NCI-H1048 (cell line): ENCODE measurements around the gene FKBP1A.
A peak's percentile ranks its signal among the peaks of the same experiment; 100 is the strongest.

Experiments
- DNase-seq: peaks from one replicate; lab custom pipeline; 2025; lab: John Stamatoyannopoulos, UW

Gene FKBP1A

DNA sequence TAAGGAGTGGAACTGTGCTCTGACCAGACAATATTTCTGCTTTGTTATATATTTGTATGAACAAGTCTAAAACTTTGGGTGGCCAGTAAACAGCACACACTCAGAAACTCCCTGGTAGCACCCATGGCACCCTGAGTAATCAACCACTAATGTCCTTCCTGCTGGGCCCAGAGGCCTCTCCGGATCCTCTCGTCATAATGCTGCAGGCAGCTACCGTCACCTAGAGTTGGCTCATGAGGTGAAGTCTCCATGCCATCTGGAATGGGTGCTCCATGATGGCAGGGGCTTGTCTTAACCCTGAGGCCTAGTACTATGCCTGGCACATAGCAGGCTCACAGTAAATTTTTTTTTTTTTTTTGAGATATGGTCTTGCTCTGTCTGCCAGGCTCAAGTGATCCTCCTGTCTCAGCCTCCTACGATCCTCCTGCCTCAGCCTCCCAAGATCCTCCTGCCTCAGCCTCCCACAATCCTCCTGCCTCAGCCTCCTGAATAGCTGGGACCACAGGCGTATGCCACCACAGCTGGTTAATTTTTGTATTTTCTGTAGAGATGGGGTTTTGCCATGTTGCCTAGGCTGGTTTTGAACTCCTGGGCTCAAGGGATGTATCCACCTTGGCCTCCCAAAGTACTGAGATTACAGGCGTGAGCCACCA, 60.9 kb downstream of the FKBP1A start:
- no peak for DNase-seq

GRCh38 chr20:1331101-1331500, 61.8 kb downstream of the FKBP1A start:
- no peak for DNase-seq

DNA sequence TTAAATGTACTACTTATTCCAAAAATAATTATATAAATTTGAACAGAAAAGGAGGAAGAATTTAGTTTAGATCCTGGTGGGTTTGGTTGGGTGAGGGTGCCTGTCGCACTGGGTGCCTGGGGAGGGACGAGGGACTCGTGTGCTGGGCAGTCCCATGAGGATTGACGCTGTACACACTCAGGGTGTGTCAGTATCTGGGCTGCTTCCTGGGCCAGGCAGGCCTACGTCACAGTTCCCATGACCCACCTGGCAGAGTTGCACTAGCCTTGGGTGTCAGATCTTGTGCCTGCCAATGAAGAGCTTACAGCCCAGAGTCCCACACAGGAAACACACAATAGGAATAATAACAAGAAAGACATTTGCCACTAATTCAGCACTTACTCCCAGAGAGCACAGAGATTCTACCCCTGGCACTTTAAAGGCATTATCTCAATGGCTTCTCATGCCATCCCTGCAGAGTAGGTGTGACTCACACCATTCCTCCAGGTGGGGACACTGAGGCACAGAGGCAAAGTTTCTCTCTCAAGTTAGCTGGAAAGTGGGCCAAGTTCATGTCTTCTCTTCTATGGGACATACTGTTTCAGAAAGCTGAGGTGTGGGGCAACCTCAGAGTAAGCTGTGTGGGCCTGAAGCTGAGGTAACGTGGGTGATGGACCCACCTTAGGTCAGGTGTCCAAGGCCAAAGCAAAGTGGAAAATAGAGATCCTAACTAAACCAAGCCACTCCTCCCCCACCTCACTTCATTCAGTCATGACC, 62.6 kb downstream of the FKBP1A start:
- DNase-seq, result no peak

- DNase-seq, result no peak
Observed at GRCh38 chr20:1328680-1329330, 64.0 kb downstream of the FKBP1A start, which contains the start of gene SDCBP2. TSS of gene SDCBP2 (minus strand) at chr20:1329139. CDS start at chr20:1320416, 8,723 bp downstream.

GRCh38 chr20:1327827-1328679, 64.8 kb downstream of the FKBP1A start:
- no peak for DNase-seq

DNA sequence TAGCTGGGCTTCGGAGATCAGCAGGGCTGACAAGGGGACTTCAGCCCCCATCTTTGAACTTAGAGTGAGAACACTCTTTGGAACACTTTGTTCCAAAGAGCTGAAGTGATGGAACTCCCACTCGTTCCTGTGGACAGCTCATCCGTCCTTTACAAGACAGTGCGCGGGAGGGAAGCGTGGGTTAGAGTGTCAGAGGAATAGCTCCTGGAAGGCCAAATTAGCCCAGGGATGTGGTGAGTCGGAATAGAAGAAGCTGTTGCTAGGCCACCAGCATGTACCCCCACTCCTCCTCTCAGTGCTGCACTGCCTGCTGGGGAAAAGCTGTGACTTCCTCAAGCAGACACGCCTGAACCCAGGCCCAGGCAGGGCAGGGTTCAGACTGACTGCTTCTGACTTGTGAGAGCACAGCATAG, 65.6 kb downstream of the FKBP1A start:
- DNase-seq, result no peak

- no peak for DNase-seq
Observed at GRCh38 chr20:1326031-1326930, 66.6 kb downstream of the FKBP1A start.

- DNase-seq, result peak; percentile 84
Observed at GRCh38 chr20:1325173-1326030, 67.5 kb downstream of the FKBP1A start.

DNA sequence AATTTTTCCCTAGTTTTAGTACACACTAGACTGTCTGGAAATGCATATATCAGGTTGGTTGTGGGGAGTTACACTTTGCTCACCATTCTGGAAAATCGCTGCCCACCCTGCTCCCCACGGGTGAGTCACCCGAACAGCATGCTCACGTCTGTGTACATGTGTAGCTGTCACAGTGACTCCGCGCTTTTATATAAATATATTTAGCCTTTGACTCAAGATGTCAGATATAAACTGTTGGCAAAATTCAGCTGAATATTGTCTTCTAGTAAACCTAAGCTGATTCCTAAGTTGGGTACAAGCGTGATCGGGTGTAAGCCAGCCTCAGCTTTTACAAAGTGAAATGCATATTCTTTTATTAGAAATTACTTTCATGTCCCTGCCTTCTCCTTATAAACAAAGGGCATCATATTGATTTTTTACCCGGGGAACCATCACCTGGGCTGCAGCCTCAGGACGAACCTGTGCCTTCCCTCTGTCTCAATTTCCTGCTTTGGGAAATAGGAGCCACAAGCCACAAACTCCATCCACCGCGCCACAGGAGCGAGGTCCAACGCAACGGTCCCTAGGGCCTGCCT, 68.2 kb downstream of the FKBP1A start:
- DNase-seq, result no peak

DNA sequence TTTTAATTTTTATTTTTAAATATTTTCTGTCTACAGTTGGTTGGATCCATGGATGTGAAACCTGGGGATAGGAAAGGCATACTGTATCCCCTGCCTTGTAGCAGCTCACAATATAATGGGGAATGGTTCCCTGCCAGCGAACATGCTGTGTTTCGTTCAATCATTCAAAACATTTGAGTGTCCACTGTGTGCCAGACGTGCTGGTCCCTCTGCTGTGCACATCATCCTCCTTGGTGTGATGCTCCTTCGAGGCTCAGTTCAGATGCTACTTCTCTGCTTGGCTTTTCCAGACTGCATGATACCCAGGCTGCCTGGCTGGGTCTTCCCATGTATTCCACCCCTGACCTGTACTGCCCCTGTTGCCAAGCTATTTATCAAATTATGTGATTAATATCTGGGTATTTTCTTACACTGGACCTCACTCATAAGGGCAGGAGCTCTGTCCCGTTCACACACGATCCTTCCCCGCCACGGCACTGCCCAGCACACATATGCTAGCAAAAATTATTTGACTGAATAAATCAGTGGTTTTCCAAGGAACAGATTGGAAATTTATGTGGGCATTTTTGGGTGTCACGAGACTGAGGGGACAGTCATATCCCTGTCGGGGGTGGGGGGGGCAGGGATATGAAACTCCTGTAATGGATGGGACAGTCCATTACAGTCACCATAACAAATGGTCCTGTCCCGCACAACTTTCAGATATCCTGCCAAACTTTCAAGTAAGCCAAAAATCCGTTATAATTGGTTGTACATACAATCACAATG, 68.8 kb downstream of the FKBP1A start:
- no peak for DNase-seq

DNA sequence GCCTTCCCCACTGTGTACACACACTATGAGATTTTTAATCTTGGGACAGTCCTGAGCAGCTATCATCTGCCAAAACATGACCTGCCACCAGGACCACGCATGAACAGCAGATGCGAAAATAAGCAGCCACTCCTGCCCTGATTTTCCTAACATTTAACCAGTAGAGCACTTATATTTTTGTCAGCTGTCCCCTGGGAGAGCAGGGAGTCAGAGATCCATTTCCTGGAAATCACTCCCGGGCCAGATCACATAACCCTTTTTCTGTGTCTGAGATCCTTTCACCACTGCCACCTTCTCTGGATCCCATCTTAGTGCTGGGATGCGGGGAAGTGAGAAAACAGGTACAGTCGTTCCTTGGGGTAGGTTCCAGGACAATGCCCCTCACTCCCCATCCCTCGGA, 69.6 kb downstream of the FKBP1A start:
- DNase-seq, result no peak

DNA sequence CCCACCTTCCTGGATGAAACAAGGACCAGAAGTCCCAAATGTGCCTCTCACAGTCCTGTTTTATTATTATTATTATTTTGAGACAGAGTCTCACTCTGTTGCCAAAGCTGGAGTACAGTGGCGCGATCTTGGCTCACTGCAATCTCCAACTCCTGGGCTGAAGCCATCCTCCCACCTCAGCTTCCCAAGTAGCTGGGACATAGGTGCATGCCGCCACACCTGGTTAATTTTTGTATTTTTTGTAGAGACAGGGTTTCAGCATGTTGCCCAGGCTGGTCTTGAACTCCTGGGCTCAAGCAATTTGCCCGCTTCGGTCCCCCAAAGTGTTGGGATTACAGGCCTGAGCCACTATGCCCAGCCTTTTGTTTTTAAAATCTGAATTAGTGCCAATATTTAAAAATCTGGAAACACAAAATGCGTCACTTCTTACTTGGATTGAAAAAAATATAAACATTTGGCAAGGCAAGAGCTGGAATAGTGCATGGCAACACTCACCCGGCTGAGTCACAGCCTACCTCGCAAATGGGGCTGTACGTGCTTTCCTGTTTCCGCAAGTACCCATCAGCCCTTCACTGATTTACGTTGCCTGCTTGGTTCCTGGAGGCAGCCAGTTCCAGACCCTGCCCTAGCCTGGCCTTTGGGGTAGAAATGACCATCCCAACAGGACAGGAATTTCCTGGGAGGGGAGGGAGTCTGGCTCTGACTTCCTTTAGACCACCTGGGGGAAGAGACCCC, 70.2 kb downstream of the FKBP1A start:
- DNase-seq, result no peak

GRCh38 chr20:1321654-1321939, 71.3 kb downstream of the FKBP1A start:
- no peak for DNase-seq

- DNase-seq, result no peak
Observed at GRCh38 chr20:1320902-1321653, 71.8 kb downstream of the FKBP1A start.

GRCh38 chr20:1320016-1320415, 72.8 kb downstream of the FKBP1A start:
- no peak for DNase-seq

- no peak for DNase-seq
Observed at GRCh38 chr20:1319462-1319861, 73.4 kb downstream of the FKBP1A start.

DNA sequence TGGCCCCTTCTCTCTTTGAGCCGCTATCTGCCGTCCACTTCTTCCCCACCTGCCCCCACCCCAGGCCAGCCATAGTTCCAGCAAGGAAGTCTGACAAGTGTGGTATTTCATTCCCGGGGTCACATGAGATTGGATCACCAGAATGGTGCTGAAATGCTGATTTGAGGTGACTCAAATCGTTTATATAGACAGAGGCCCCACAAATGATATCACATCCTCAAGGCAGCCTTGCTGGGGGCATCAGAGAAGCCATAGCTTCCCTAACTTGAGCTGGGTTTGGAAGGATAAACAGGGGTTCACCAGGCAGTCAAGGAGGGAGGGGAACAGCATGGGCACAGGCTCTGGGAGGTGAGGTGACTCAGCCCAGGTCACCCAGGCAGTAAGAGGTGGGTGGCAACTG, 73.8 kb downstream of the FKBP1A start:
- DNase-seq, result no peak
